Neural cell (in vitro differentiated cells): ENCODE measurements around the gene TTC13.

Source experiments
- EP300 ChIP-seq: fragments of 450-650 bp; conservative IDR thresholded peaks from 2 replicates; pipeline ENCODE4 v1.6.1; 2014; ENCODE audit warnings: antibody characterized with exemption, mild to moderate bottlenecking, moderate library complexity; ENCODE audit not compliant: poor library complexity, severe bottlenecking
- EZH2 ChIP-seq: fragments of 200-600, 300-800 bp; shearing (Covaris generic), sonication (generic); IDR thresholded peaks from 2 replicates; pipeline ENCODE4 v1.6.1; 2014; ENCODE audit warnings: antibody characterized with exemption, low read length, borderline replicate concordance, mild to moderate bottlenecking; ENCODE audit not compliant: insufficient read depth, poor library complexity, severe bottlenecking
- MXI1 ChIP-seq: fragments of 450-650 bp; conservative IDR thresholded peaks from 2 replicates; pipeline ENCODE4 v1.6.1; 2014; ENCODE audit warnings: antibody characterized with exemption, mild to moderate bottlenecking; ENCODE audit not compliant: poor library complexity, severe bottlenecking
- POLR2AphosphoS5 ChIP-seq: IDR thresholded peaks from 2 replicates; pipeline ENCODE4 v1.6.1; 2012
- SMC3 ChIP-seq: fragments of 450-650 bp; conservative IDR thresholded peaks from 2 replicates; pipeline ENCODE4 v1.6.1; 2014; ENCODE audit warnings: antibody characterized with exemption, mild to moderate bottlenecking, moderate library complexity; ENCODE audit not compliant: poor library complexity
- TAF1 ChIP-seq: IDR thresholded peaks from 2 replicates; pipeline ENCODE4 v1.6.1; 2012; ENCODE audit warnings: low read depth
- TF ChIP-seq, protein P1 (sequence below): fragments of 450-650 bp; IDR thresholded peaks from 2 replicates; pipeline ENCODE4 v1.5.1; 2014; ENCODE audit warnings: antibody characterized with exemption, mild to moderate bottlenecking, moderate library complexity; ENCODE audit not compliant: poor library complexity, severe bottlenecking

DNA sequence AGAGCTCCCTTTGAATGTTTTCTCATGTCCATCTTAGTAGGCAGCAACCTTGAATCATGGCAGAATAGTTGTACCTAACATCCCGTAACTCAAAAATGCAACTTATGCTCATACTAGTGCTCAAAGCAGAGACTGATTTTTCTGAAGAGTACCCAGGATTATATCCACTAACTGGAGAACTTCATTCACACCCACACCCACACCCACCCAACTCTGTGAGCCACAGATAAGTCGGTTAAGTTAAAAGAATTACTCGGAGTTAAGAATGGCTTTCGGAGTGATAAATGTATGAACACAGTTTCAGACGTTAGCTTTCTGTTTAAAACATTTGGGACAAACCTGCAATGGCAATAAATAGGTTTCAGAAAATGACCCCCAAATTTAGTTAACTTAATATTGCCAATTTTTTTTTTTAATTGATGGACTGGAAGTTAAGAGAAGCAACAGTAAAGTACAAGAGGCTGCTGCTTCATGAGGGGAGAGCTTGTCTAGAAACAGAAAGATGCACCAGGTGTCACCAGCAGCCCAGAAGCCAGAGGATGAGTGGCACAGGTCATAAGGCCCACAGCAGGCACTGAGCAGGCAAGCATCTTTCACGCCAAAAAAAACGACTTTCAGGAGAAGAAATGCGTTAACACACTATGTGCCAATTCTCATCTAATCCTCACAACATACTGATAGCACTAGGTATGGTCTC is 61.9 kb downstream of the TTC13 start:
- TF ChIP-seq, protein P1, sequence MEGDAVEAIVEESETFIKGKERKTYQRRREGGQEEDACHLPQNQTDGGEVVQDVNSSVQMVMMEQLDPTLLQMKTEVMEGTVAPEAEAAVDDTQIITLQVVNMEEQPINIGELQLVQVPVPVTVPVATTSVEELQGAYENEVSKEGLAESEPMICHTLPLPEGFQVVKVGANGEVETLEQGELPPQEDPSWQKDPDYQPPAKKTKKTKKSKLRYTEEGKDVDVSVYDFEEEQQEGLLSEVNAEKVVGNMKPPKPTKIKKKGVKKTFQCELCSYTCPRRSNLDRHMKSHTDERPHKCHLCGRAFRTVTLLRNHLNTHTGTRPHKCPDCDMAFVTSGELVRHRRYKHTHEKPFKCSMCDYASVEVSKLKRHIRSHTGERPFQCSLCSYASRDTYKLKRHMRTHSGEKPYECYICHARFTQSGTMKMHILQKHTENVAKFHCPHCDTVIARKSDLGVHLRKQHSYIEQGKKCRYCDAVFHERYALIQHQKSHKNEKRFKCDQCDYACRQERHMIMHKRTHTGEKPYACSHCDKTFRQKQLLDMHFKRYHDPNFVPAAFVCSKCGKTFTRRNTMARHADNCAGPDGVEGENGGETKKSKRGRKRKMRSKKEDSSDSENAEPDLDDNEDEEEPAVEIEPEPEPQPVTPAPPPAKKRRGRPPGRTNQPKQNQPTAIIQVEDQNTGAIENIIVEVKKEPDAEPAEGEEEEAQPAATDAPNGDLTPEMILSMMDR, result no peak
- TF ChIP-seq SMC3 (no peak), TAF1 (no peak), MXI1 (no peak), EP300 (no peak), EZH2 (no peak), POLR2AphosphoS5 (no peak)
